Endothelial cell of umbilical vein (primary cell): ENCODE results near the gene IQGAP2.

Experiments used
- CTCF ChIP-seq, 2 donors: IDR thresholded peaks; 1 replicate in 1 of 2; 2 replicates in 1 of 2; pipeline ENCODE4 v1.5.1; 2011; ENCODE audit warnings: low read length in 2 of 2, mild to moderate bottlenecking in 2 of 2, moderate library complexity in 2 of 2, control low read depth in 1 of 2, inconsistent platforms in 1 of 2, low read depth in 1 of 2; ENCODE audit not compliant: insufficient read depth in 1 of 2; ENCODE audit errors: extremely low read depth in 1 of 2
- EZH2 ChIP-seq: IDR thresholded peaks from 2 replicates; pipeline ENCODE4 v1.6.1; 2012; ENCODE audit warnings: borderline replicate concordance, low read depth, mild to moderate bottlenecking, moderate library complexity, low read length, inconsistent platforms; ENCODE audit not compliant: severe bottlenecking
- POLR2AphosphoS5 ChIP-seq: IDR thresholded peaks from 2 replicates; pipeline ENCODE4 v1.6.1; 2012; ENCODE audit warnings: low read depth, mild to moderate bottlenecking, control low read depth, low read length, moderate library complexity; ENCODE audit not compliant: insufficient read depth

- TF ChIP-seq CTCF (IDR thresholded peaks at IDR 0.05; ENCODE audit: extremely low read depth in 1 of 2, insufficient read depth in 1 of 2, low read depth in 1 of 2, low read length in 2 of 2) (no peak), EZH2 (no peak), POLR2AphosphoS5 (no peak)
These were observed 119.2 kb downstream of the IQGAP2 start for GRCh38 chr5:76522103-76522935.
